ENCODE measurements around the gene NINJ1. TPM values are rescaled to one million over a fixed set of nuclear protein-coding genes. Genes with fewer than 3 reads are reported as not detected.

Gene NINJ1
- total and polyA plus RNA-seq, 2 of the 8 experiments (the other 6 are each of a cell fraction or from before 2014, with no cell fraction given), result 28.2 to 65.6 TPM

DNA sequence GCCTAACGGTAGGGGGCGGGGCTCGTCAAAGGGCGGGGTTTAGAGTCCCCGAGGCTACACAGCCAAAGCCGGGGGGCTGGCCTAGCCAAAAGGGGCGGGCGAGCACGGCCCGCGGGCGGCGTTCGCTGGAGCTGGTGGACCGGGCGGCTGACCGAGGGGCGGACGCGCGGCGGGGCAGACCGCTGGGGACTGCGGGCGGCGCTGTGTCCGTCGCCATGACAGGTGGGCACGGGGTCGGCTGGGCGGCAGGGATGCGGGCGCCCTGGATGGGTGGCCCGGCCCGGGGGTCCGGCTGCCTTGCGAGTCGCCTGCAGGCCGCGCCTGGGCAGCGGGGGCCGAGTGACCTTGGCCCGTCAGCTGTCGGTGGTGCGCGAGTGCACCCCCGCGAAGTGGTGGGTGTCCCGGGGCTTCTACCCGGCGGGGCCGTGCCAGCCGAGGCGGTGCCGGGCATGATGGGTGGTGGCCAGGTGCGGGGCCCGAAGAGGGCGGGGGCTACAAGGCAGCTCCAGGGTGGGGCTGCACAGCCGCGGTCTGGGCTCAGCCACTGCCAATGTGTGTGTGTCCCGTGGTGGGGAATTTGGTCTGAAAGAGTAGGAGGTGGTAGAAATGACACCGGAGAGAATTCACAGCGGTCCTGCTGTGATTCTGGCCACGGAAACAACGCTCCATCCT lies 37.8 kb downstream of the NINJ1 start, which contains the start of gene CARD19:
TSS of gene CARD19 (plus strand) at position 87 of the 672 bp plus-strand sequence. CDS start at position 216, 129 bp downstream.
- H2BK15ac ChIP-seq (ENCODE audit: low read length), result peak within 1 kb of the TSS; percentile 88; the same call in 1 of the 2 replicates
- H3K9ac ChIP-seq (replicated peaks in 1 of 4; ENCODE audit: extremely low read depth in 1 of 4, low read depth in 3 of 4, low read length in 3 of 4), result peak within 1 kb of the TSS in 3 of 4 experiments; percentile 20 to 69 (median 39); a peak in 4 of 7 replicates
- 1% methylated on average over 16 of the region's 65 CpGs; no CpG with 5 or more reads in 1 of the 2 experiments for WGBS, 2 experiments (ENCODE audit: extremely low coverage in 1 of 2, insufficient coverage in 1 of 2, insufficient read length in 1 of 2, insufficient replicate concordance in 2 of 2, low coverage in 1 of 2, low lambda C conversion rate in 2 of 2, missing lambda C conversion rate in 1 of 2)
- H4K5ac ChIP-seq (ENCODE audit: insufficient read length, low read depth, low read length), result peak within 1 kb of the TSS; percentile 68
- peak in 1 of 2 experiments; percentile 100 for DNase-seq (ENCODE audit: low read depth in 1 of 2, low spot score in 2 of 2)
- no peak within 1 kb of the TSS for H2BK120ac ChIP-seq (replicated peaks; ENCODE audit: low read depth, low read length)
- peak within 1 kb of the TSS; percentile 88 for H2BK5ac ChIP-seq (ENCODE audit: low read depth, low read length)
- peak within 1 kb of the TSS; percentile 85 to 98 for H3K4me2 ChIP-seq (ENCODE audit: insufficient read depth in 1 of 2, low read depth in 2 of 2, low read length in 2 of 2)
- H4K8ac ChIP-seq (ENCODE audit: extremely low read depth, insufficient read depth, low read length), result peak within 1 kb of the TSS; percentile 96
- no peak within 1 kb of the TSS for H3K23ac ChIP-seq (ENCODE audit: insufficient read length)
- H2AFZ ChIP-seq (ENCODE audit: low read length), result peak within 1 kb of the TSS; percentile 84
- no peaks in the 10 kb centered on the region; a peak in 1 of 7 replicates for H3K27me3 ChIP-seq (replicated peaks in 1 of 4; ENCODE audit: control insufficient read depth in 3 of 4, extremely low read depth in 1 of 4, insufficient read depth in 3 of 4, low read length in 3 of 4)
- peak within 1 kb of the TSS; percentile 73; the same call in 1 of the 2 replicates for H3K27ac ChIP-seq (ENCODE audit: low read depth, low read length)
- H3K18ac ChIP-seq (ENCODE audit: extremely low read depth, low read length), result peak within 1 kb of the TSS; percentile 10
- peak within 1 kb of the TSS; percentile 68 to 98 (median 82) for H3K4me3 ChIP-seq (ENCODE audit: extremely low read depth in 1 of 4, insufficient read depth in 2 of 4, low read depth in 3 of 4, low read length in 4 of 4)
- H3K79me2 ChIP-seq (ENCODE audit: control insufficient read depth in 1 of 2, insufficient read depth in 2 of 2, low read length in 2 of 2), result peaks cover 0 to 7% of the 10 kb centered on the region in 2 experiments; a peak in 1 of 4 replicates
- H3K4me1 ChIP-seq (replicated peaks in 1 of 4; ENCODE audit: control insufficient read depth in 3 of 4, insufficient read depth in 4 of 4, low read length in 3 of 4), result peaks cover 0 to 13% (median 7%) of the 10 kb centered on the region in 4 experiments; a peak in 4 of 7 replicates
- H3K79me1 ChIP-seq (ENCODE audit: low read depth, low read length), result no peaks in the 10 kb centered on the region
- CTCF ChIA-PET (ENCODE audit: partially characterized antibody), result interaction anchor here (0.8 to 1.6 kb wide), 3 partner anchors 13 to 81 kb away, joined by 3 to 4 read pairs (median 3); no protein-coding TSS in a partner anchor
- H2AK5ac ChIP-seq (ENCODE audit: low read depth, low read length), result 0 out of 2 replicates have a peak within 1 kb of the TSS, but pooled peaks have one; percentile 2
- H3K23me2 ChIP-seq (ENCODE audit: low read depth, low read length), result peaks cover 12% of the 10 kb centered on the region
- no peak within 1 kb of the TSS for H3K14ac ChIP-seq (ENCODE audit: insufficient read length)
- no peak within 1 kb of the TSS for H2BK12ac ChIP-seq (ENCODE audit: low read depth, low read length)
- H3K56ac ChIP-seq (replicated peaks; ENCODE audit: insufficient read length, low read depth, low read length), result no peak within 1 kb of the TSS
- peaks cover 0 to 4% of the 10 kb centered on the region in 2 experiments for H4K20me1 ChIP-seq (replicated peaks in 1 of 2; ENCODE audit: control insufficient read depth in 1 of 2, insufficient read depth in 2 of 2, low read length in 2 of 2)
- POLR2A ChIA-PET (ENCODE audit: partially characterized antibody), result interaction anchor here (0.6 to 1.5 kb wide), 2 partner anchors 8 to 38 kb away, joined by 3 to 4 read pairs; partner anchors contain the start of gene NINJ1
- H3K9me3 ChIP-seq (ENCODE audit: insufficient read depth in 2 of 2, low read depth in 1 of 2, low read length in 1 of 2), result no peaks in the 10 kb centered on the region
- peak within 1 kb of the TSS; percentile 93 for H4K91ac ChIP-seq (replicated peaks; ENCODE audit: insufficient read length, low read length)
- no peak for FAIRE-seq
- H3K4ac ChIP-seq (replicated peaks; ENCODE audit: insufficient read length, low read depth, low read length), result peak within 1 kb of the TSS; percentile 98
- no peaks in the 10 kb centered on the region for H3K36me3 ChIP-seq (ENCODE audit: control insufficient read depth in 2 of 4, insufficient read depth in 4 of 4, low read length in 3 of 4)
- H2BK20ac ChIP-seq (ENCODE audit: low read length), result no peak within 1 kb of the TSS
- TF ChIP-seq SRF (IDR thresholded peaks at IDR 0.05; ENCODE audit: low read depth, low read length), result no peak
- no peak for TF ChIP-seq CHD2 (IDR thresholded peaks at IDR 0.05; ENCODE audit: low read length)
- TF ChIP-seq, protein P1, sequence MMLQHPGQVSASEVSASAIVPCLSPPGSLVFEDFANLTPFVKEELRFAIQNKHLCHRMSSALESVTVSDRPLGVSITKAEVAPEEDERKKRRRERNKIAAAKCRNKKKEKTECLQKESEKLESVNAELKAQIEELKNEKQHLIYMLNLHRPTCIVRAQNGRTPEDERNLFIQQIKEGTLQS (IDR thresholded peaks at IDR 0.05; ENCODE audit: insufficient read depth, low read depth, low read length), result no peak
- 0 out of 2 replicates have a peak, but pooled peaks have one; percentile 44 for TF ChIP-seq PHF8 (conservative IDR thresholded peaks at IDR 0.05; ENCODE audit: low read depth, low read length)
- TF ChIP-seq, protein P2, sequence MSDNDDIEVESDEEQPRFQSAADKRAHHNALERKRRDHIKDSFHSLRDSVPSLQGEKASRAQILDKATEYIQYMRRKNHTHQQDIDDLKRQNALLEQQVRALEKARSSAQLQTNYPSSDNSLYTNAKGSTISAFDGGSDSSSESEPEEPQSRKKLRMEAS (IDR thresholded peaks at IDR 0.05), result peak; percentile 59
- TF ChIP-seq HDAC2 (IDR thresholded peaks at IDR 0.05; ENCODE audit: borderline replicate concordance in 1 of 2, low read depth in 2 of 2, low read length in 2 of 2), result peak in 1 of 2 experiments; percentile 51; a peak in 1 of 4 replicates
- TF ChIP-seq KDM4A (IDR thresholded peaks at IDR 0.05; ENCODE audit: low read depth, low read length, severe bottlenecking), result peak; percentile 96
- TF ChIP-seq POLR2AphosphoS5 (IDR thresholded peaks at IDR 0.05; ENCODE audit: low read depth, low read length), result no peak
- no peak for TF ChIP-seq KDM1A (IDR thresholded peaks at IDR 0.05; ENCODE audit: borderline replicate concordance, low read length)
- TF ChIP-seq SIRT6 (IDR thresholded peaks at IDR 0.05; ENCODE audit: low read length), result no peak
- TF ChIP-seq TBP (IDR thresholded peaks at IDR 0.05; ENCODE audit: low read depth, low read length), result peak; percentile 44; the same call in 1 of the 2 replicates

Measured in H1 (cell line).